HG03460 (cell line): ENCODE data around the gene TNFAIP8.
A peak's percentile ranks its signal among the peaks of the same experiment; 100 is the strongest.

Source experiments
- ATAC-seq: cut with Tn5 transposase; IDR thresholded peaks from one replicate; pipeline ENCODE4 v1.9.1; 2021; ENCODE audit not compliant: unreplicated experiment

TNFAIP8 gene

GRCh38 chr5:119328753-119329602 lies 26.8 kb upstream of the TNFAIP8 start:
- no peak for ATAC-seq

- ATAC-seq = no peak
These were observed 26.2 kb upstream of the TNFAIP8 start for GRCh38 chr5:119329666-119330065.

- ATAC-seq = no peak
These were observed 25.2 kb upstream of the TNFAIP8 start for GRCh38 chr5:119330367-119331183.

- ATAC-seq = no peak
These were observed 24.2 kb upstream of the TNFAIP8 start for GRCh38 chr5:119331566-119332095.

- no peak for ATAC-seq
These were observed 23.6 kb upstream of the TNFAIP8 start for GRCh38 chr5:119332208-119332607.

- no peak for ATAC-seq
These were observed 22.8 kb upstream of the TNFAIP8 start for GRCh38 chr5:119332978-119333401.

- ATAC-seq = no peak
These were observed 22.4 kb upstream of the TNFAIP8 start for GRCh38 chr5:119333421-119333851.

- no peak for ATAC-seq
These were observed 20.6 kb upstream of the TNFAIP8 start for GRCh38 chr5:119335261-119335677.

GRCh38 chr5:119336262-119336661 lies 19.6 kb upstream of the TNFAIP8 start:
- ATAC-seq = no peak

GRCh38 chr5:119336845-119337580 lies 18.8 kb upstream of the TNFAIP8 start:
- no peak for ATAC-seq

GRCh38 chr5:119338326-119338946 lies 17.4 kb upstream of the TNFAIP8 start:
- ATAC-seq = no peak

- no peak for ATAC-seq
These were observed 16.5 kb upstream of the TNFAIP8 start for GRCh38 chr5:119339344-119339743.

- ATAC-seq = no peak
These were observed 15.9 kb upstream of the TNFAIP8 start for GRCh38 chr5:119339965-119340364.

- peak; percentile 61 for ATAC-seq
These were observed 15.1 kb upstream of the TNFAIP8 start for GRCh38 chr5:119340597-119341218.

- peak; percentile 50 for ATAC-seq
These were observed 14.1 kb upstream of the TNFAIP8 start for GRCh38 chr5:119341452-119342349.

GRCh38 chr5:119342406-119342805 lies 13.4 kb upstream of the TNFAIP8 start:
- ATAC-seq = no peak

- no peak for ATAC-seq
These were observed 12.8 kb upstream of the TNFAIP8 start for GRCh38 chr5:119343052-119343451.

- no peak for ATAC-seq
These were observed 12.1 kb upstream of the TNFAIP8 start for GRCh38 chr5:119343766-119344165.

GRCh38 chr5:119344231-119344630 lies 11.6 kb upstream of the TNFAIP8 start:
- ATAC-seq = no peak
